ENCODE data around the gene TSHZ2.

Gene TSHZ2

DNA sequence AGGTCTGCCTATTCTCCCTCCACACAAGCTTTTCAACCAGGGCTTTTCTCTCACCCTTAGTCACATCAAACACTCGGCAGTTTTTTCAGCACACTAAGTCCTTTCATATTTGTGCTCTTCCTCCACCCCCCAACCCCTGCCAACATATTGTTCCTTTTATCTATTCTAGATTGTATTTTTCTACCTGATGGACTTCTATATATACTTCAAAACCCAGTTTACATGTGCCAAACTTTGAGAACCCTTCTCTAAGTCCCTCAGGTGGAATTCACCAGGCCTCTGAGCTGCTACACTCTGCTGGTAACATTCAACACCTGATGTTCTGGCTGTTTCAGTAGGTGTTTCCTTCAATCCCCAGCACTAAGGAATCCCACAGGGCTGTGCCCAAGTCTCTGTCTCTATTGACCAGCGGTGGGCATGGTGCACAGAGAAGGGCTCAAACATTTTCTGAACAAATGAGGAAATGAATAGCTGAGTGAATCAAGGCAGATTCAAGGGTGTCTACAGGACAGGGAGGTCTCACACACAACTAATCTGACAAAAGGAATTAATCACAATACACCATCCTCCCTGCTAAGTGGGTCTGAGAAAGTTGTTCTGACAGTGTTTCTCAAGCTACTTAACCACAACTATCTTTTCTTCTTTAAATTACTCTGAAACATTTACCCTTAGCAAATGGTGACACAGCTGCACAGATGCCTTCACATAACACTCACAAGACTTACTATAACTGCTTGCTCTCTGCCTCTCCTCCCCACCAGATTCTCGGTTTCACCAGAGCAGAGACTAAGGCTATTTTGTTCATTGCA, 166.5 kb downstream of the TSHZ2 start:
- DNase-seq, result no peak

DNA sequence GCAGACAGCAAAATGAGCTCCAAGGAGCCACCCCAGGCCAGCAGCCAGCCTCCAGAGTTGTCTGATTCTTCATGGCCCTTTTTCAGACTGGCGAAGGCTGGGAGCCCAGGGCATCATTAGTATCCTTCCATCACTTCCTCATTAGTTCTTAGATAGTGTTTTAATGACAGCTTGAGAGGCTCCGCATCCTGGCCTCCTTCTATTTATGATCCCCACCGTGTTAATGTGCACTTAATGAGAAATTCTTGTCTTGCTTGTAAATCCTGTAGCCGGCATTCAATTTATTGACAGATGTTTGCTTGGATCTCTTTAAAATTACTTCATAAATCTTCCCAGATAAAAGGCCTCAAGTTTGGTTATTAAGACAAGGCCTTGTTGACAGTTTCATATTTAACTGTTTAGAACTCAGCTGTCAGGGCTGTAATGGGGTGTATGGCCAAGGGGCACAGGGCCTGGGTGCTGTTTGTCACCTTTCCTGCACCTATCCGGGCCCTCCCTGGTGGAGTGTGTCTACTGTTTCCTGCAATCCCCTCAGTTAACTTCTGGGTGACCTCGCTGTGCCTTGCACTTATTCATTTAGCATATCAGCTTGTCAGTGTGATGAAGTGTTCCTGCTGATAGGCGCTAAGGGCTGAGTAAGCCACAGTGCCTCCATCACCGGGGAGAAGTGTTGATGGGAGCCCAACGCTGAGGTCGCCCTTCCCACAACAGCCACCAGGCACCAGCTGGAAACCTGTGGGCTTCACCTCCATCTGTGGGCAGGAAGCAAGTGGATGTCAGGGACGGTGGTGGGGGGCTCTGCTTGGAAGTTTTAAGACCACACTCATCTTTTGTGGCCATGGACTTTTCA, 169.3 kb downstream of the TSHZ2 start:
- DNase-seq, result no peak

DNA sequence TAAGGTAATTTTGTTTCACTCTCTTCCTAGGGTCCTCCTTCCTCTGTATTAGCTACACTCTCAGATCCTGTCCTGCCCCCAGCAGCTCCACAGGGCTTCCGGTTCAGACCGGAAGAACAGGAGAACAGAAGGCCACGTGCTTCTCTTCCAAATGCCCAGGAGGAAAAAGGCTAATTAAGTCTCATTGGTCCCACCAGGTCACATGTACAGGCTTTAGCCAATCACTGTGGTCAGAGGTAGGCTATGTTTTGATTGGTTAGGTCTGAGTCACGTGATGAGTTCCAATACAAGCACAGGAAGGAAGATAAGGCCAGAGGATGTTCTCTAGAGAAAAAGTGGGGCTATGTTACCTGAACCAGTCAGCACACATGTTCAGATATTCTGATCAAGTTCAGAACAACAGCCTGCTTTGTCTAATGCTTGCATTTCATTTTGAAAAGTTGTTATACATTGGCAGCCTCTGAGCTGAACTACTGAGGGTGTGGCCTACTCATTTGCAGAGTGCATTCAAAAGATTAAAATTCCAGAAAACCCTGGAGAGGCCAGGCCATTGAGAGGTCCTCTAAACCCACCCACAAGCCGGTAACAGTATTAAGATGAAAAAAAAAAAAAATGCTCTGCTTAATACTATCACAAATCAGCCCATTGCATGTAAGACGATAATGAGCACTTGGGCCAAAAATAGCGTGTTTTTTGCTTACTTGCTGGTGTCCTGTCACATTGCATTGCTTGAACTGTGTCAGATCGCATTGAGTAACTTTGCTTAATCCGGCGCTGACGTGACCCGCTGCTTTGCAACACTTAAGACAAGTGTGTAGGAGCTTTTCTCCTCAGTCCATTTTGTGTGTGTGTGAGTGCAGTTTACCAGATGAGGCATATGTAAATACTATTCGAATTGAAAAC, 170.3 kb downstream of the TSHZ2 start:
- no peak for DNase-seq

DNA sequence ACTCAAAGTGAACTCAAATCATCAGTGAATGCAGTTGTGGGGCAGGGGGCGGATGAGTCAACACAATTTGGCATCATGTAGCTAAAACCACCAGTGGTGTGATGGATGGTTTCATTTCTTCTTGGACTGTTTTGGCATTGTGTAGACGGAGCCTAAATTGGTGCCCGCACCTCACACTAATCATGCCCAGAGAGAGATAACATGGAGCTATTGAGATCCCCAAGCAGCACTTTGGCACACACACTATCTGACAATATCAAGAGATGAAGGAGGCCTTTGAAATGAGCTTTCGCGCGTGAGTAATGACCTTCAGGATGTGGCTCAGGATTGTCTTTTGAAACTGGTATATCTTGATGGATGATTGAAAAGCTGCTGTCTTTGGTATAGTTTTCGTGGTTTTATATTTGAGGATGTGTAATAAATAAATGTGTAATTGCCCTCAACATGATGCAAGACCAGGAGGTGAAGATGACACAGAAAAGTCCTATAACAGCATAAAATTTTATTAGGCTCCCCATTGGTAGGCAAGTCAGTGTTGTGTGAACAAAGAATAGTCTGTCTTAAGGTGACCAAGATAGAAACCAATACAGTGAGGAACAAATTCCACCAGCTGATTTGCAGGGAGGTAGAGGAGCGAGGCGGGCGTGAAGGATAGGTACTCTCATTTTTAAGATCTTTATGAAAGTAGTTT, 174.2 kb downstream of the TSHZ2 start:
- no peak for DNase-seq

DNA sequence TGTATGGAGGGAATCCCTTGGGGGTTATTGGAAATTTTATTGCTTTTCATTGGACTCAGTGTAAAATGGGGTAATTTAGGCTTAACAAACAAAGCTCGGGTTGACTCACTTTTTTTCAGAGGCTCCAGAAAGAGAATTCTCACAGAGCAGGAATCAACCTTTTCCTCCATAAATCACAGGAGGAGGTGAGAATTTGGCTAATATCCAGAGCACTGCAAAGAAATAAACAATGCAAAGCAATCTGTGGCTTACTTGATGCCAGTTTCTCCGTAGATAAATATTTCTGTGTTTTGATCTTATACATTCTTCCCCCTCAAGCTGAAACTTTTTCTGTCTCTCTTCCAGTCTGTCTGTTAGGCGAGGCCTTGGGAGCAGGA, 176.6 kb downstream of the TSHZ2 start:
- DNase-seq, result no peak

DNA sequence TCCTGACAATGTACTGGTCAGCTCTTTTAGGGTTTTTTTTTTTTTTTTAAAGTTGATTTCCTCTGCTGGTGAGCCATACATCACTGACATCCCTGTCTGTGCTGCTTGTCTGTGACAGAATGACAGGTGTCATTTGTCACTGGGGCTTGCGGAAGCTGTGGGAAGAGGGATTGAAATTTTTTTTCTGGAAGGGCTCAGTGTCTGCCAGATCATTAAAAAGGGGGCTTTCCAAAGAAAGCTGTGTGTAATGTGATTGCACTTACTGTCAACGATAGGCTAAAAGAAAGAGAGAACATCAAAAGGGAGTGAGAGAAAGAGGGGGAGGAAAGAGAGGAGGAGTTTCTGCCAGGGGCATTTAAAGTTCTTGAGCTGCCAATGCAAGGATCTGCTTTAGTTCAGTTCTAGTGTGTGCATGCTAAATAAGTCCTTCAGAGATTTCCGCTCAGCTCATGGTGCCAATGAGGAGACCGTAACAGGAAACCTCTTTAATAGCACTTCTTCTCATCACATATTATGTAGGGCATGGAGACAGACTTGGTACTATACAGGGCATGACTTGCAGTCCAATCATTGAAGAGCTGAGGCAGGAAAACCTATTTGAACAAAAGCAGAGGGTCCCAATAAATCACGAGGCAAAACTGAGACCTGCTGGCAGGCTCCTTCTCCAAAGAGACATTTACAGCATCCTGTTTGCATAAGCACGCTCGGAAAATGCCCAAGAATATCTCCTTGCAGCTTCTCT, 177.2 kb downstream of the TSHZ2 start:
- DNase-seq, result no peak

DNA sequence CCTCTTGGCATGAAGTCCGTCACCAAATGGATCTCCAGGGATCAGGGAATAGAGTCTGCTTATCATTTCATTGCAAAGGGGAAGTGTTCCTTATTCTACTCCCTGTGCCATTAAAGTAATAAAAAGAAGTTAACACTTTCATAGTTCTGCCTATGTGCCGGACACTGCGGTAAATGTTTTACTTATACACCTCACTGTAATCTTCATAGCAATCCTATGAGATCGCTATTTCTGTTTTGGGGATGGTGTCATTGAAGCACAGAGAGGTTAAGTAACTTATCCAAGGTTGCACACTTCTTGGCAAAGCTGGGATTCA, 177.7 kb downstream of the TSHZ2 start:
- DNase-seq, result no peak

DNA sequence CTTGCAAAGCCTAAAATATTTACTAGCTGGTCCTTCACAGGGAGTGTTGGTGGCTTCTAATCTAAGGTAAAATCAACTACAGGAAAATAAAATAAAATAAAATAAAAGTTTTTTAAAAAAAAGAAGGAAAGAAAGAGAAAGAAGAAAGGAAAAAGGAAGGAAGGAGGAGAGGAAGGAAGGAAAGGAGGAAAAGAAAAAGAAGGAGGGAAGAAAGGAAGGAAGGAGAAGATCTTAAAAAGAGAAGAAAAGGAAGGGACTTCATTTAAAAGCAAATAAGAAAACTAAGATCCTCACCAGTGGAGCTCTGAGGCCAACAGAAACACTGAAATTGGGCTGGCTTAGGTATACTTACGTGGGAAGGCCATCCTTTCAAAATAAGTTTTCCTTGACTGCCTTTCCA, 178.4 kb downstream of the TSHZ2 start:
- DNase-seq, result no peak

DNA sequence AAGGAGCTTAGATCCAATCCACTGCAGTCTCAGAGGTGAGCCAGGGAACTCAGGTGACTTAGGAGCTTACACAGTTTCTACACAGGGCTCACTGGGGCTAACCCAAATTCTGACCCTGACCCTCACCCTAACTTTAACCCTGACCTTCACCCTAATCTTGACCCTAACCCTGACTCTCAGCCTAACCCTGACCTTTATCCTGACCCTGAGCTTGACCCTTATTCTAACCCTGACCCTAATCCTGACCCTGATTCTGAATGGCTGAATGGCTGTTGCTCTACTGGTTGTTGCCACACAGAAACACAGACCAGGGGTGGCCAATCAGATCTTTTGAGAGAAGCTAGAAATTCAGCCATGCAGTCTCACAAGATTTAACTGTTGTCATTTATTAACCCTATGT, 180.1 kb downstream of the TSHZ2 start:
- DNase-seq, result no peak

DNA sequence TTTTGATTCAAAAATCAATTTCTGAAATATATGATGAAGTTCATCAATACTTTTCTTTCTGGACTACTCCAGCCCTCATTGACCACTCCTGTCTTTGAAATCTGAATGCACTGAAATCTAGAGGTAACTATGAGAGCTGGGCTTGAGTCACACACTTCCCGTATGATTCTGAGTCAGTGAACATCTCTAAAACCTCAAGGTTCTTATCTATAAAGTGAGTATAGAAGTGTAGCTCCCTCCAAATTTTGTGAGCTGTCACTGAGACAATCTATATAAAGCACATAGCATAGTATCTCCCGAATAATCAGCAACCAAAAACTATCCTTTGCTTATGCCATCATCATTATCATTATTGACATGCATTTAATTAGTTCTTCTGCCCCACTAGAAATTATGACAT, 182.4 kb downstream of the TSHZ2 start:
- no peak for DNase-seq

DNA sequence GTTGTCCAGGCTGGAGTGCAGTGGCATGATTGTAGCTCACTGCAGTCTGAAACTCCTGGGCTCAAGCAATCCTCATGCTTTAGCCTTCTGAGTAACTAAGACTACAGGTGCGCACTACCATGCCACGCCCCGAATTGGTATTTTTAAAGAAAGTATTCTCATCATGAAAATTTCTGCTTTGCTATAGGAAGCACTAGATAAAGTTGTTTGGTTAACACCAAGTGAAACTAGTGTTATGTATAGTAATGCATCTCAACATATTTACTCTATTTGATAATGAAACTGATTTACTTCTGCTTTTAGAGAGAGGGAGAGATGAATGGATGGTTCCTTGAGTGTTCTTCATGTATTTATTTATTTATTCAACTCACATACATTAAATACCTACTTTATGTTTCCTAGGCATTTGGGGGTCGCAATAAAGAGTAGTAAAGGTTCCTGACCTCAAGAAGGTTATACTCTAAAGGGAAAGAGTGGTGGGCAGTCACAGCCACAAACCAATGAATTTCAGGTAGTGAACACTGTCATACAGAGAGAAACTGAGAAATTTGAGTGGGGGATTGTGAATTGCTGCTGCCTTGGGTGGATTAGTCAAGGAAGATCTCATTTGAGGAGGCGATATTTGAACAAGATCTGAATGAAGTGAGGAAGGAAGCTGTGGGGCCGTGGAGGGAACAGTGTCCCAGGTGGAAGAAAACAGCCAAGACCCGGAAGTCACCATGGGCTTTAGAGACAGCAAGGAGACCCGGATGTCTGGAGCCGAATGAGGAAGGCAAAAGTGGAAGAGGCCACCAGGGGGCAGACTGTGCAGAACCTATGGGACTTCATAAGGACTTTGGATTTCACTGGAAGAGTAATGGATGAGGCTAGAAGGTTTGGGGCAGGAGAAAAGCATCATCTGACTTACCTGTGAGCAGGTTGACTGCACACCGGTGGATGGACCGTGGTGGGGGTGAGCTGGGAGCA, 185.6 kb downstream of the TSHZ2 start:
- DNase-seq, result peak; percentile 57 to 77 (median 67)

DNA sequence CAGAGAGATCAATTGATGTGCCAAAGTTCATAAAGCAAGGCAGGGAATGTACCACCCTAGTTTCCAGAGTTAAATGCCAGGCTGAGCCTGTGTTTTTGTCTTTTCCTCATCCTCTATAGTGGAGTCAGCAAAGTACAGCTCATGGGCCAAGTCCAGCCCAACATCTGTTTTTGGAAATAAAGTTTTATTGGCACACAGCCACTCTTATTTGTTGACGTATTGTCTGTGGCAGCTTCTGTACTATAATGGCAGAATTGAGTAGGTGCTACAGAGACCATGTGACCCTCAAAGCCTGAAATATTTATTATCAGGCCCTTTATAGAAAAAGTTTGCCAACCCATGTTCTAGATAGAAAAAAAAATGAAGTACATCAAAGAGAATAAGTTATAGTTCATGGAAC, 187.0 kb downstream of the TSHZ2 start:
- DNase-seq, result no peak

DNA sequence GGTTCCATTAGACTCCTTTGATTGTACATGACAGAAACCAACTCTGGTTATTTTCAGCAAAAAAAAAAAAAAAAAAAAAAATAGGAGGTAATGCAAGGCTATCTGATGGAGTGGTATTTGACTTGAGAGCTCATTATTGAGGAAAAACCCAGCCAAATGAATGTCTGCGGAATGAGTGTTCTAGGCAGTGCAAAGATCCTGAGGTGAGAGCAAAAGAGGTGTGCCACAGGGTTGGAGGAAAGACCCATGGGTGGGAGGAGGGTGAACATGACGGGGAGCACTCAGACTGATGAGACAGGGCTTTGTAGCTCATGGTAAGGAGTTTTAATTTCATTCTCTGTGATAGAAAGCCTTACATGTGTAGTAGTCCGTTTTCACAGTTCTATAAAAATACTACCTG, 188.9 kb downstream of the TSHZ2 start:
- DNase-seq, result no peak

DNA sequence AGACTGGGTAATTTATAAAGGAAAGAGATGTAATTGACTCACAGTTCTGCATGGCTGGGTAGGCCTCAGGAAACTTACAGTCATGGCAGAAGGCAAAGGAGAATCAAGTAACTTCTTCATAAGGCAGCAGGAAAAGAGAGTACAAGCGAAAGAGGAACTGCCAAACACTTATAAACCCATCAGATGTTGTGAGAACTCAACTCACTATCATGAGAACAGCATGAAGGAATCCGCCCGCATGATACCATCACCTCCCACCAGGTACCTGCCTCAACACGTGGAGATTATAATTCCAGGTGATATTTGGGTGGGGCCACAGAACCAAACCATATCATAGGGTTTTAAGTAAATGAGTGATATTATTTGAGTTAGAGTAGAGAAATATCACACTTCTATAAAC, 189.3 kb downstream of the TSHZ2 start:
- peak in 1 of 4 experiments; percentile 17 for DNase-seq

DNA sequence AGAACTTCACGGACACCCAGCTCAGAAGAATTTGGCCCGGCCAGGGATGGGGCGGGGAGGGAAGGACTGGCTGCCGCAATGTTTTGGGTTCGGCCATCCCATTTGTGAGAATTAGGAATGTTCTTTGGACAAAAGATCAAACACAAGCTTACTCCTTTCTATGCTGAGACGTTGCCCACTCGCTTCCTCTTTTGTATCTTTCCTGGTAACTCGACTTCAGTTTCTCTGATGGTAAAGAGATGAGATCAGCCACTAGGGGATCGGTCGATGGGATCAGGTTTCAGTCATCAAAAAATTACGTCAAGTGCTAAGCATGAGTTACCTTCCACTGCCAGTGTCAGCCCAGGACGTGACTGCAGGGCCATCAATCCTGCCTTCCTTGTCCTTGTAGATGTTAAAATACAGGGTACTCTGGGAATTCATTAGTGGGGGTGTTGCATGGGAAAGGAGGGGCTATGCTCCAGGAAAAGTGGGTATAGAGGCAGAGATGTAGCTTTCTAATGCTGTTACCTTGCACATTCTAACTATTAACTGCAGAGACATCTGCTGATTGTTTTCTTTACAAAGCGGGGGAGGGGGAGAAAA, 190.2 kb downstream of the TSHZ2 start:
- peak in 2 of 4 experiments; percentile 5 to 14 for DNase-seq

DNA sequence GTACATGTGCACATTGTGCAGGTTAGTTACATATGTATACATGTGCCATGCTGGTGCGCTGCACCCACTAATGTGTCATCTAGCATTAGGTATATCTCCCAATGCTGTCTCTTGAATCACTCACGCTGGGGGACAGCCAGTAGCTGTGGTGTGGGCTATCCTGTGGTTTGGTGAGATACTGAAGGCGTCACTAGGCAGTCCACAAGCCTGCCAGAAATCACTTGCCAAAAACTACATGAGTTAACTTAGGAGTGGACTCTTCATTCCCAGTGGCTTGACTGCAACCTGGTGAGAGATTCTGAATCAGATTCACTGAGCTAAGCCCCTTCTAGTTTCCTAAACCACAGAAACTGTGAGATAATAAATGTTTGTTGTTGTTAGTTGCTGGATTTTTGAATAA, 191.3 kb downstream of the TSHZ2 start:
- DNase-seq, result no peak

DNA sequence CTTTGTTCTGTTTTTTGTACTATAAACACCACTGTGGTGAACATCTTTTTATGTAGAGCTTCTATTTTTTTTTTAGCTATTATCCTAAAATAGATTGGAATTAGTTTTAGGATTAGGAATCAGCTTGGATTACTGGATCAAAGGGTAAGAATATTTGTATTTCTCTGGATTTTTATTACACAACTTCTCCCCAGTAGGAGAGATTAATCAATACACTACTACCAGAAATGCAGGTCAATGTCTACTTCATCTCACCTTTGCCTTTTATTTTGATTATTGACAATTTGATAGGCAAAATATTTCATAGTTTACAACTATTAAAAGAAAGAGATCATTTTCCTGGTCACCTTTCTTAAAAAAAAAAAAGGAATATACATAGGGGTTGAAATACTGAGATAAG, 191.9 kb downstream of the TSHZ2 start:
- DNase-seq, result no peak

DNA sequence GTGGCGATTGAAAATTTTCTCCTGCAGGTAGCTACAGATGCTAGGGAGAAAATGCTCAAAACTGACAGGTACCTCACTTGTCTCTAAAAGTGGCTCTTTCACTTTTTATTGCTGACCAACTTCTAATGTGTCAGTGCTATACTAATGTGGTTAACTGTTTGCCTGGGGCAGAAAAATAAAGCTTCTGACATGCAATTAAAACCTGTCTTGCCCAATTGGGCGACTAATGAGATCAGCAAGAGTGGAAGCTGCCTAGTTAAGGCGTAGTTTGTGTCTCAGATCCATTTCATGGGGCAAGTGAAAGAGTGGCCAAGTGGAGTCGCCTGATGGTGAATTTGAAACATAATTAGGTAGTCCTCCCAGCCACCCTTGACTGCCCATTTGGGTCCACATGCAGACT, 193.3 kb downstream of the TSHZ2 start:
- no peak for DNase-seq

DNA sequence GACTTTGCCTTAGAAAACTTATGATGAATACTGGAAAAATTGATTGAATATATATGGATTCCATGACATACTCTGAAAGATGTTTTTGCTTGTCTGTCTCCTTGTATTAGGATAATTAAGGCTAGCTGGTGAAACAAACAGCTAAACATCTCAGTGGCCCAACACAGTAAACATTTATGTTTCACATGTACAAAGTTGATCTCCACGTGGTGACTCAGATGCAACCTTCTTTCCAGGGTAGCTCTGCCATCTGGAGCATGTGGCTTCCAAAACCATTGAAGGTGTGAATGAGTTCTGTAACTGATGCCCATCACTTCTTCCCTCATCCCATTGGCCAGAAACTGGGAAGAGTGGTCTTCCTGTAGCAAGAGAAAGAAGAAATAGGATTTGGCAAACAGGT, 196.3 kb downstream of the TSHZ2 start:
- no peak for DNase-seq

DNA sequence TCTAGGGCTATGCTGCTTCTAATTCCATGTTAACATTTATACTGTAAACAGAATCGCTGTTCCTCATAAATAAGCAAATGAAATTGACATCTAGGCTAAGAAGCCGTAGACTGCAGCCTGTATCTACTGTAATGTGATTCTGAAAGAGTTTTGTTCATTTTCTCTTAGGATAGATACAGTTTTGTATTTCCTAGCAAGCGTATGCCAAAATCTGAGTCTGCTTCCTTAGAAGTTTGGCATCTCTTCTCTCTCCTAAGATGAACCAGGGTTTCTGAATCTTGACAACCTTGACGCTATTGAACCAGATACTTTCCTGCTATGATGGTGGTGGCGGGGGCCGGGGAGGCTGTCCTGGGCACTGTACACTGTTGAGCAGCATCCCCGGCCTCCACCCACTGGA, 198.0 kb downstream of the TSHZ2 start:
- no peak for DNase-seq

All from suppressor macrophage (primary cell).